Measurements from ENCODE around the gene FGL2. TPM values are rescaled to one million over a fixed set of nuclear protein-coding genes. Genes with fewer than 3 reads are reported as not detected.

Gene FGL2
- total and polyA plus RNA-seq, 2 donors (not counting 1 experiment from before 2014, with no cell fraction given) = 4.9 to 97.6 TPM

- Histone ChIP-seq H3K9me3 (ENCODE audit: control insufficient read depth, insufficient read depth, low read depth, low read length) (no peaks in the 10 kb centered on the region), H4K20me1 (ENCODE audit: control insufficient read depth, extremely low read depth, insufficient read depth, low read length) (no peaks in the 10 kb centered on the region), H3K9ac (ENCODE audit: insufficient read depth, low read length) (no peak overlapping the region), H3K27me3 (ENCODE audit: control insufficient read depth, insufficient read depth, low read length) (no peaks in the 10 kb centered on the region), H3K4me1 (ENCODE audit: control insufficient read depth, extremely low read depth, insufficient read depth, low read length) (no peaks in the 10 kb centered on the region), H3K4me2 (ENCODE audit: extremely low read depth, insufficient read depth, low read length) (no peak overlapping the region), H3K4me3 (replicated peaks in 1 of 4; ENCODE audit: control extremely low read depth in 1 of 4, insufficient read depth in 1 of 4, low read depth in 3 of 4, low read length in 4 of 4) (no peak overlapping the region), H3K27ac (ENCODE audit: insufficient read depth, low read length) (no peak overlapping the region), H3K36me3 (ENCODE audit: control insufficient read depth, insufficient read depth, low read length) (no peaks in the 10 kb centered on the region), H2AFZ (ENCODE audit: low read length) (no peak overlapping the region), H3K79me2 (ENCODE audit: control insufficient read depth, insufficient read depth, low read length) (no peaks in the 10 kb centered on the region)
- TF ChIP-seq EZH2 (IDR thresholded peaks at IDR 0.05; ENCODE audit: low read length, missing control alignments) = no peak
- no peak for TF ChIP-seq CTCF (conservative IDR thresholded peaks at IDR 0.05 in 1 of 2, IDR thresholded peaks at IDR 0.05 in 1 of 2; ENCODE audit: low read depth in 1 of 2, low read length in 2 of 2)
- DNase-seq (ENCODE audit: low read depth in 2 of 2) = no peak
Measured at GRCh38 chr7:77200542-77200941, 923 bp upstream of the FGL2 start.

GRCh38 chr7:77197141-77197540, 2.5 kb downstream of the FGL2 start:
- TF ChIP-seq CTCF (conservative IDR thresholded peaks at IDR 0.05 in 1 of 2, IDR thresholded peaks at IDR 0.05 in 1 of 2; ENCODE audit: low read depth in 1 of 2, low read length in 2 of 2) (no peak), EZH2 (IDR thresholded peaks at IDR 0.05; ENCODE audit: low read length, missing control alignments) (no peak)
- no peak for DNase-seq (ENCODE audit: low read depth in 2 of 2)
- Histone ChIP-seq H3K4me3 (replicated peaks in 1 of 4; ENCODE audit: control extremely low read depth in 1 of 4, insufficient read depth in 1 of 4, low read depth in 3 of 4, low read length in 4 of 4) (peak overlapping the region in 1 of 4 experiments; percentile 18), H3K9me3 (ENCODE audit: control insufficient read depth, insufficient read depth, low read depth, low read length) (no peaks in the 10 kb centered on the region), H3K27ac (ENCODE audit: insufficient read depth, low read length) (no peak overlapping the region), H3K79me2 (ENCODE audit: control insufficient read depth, insufficient read depth, low read length) (no peaks in the 10 kb centered on the region), H3K36me3 (ENCODE audit: control insufficient read depth, insufficient read depth, low read length) (no peaks in the 10 kb centered on the region), H2AFZ (ENCODE audit: low read length) (no peak overlapping the region), H3K4me2 (ENCODE audit: extremely low read depth, insufficient read depth, low read length) (no peak overlapping the region), H3K4me1 (ENCODE audit: control insufficient read depth, extremely low read depth, insufficient read depth, low read length) (no peaks in the 10 kb centered on the region), H4K20me1 (ENCODE audit: control insufficient read depth, extremely low read depth, insufficient read depth, low read length) (no peaks in the 10 kb centered on the region), H3K27me3 (ENCODE audit: control insufficient read depth, insufficient read depth, low read length) (no peaks in the 10 kb centered on the region), H3K9ac (ENCODE audit: insufficient read depth, low read length) (no peak overlapping the region)

GRCh38 chr7:77188731-77189437, 10.7 kb downstream of the FGL2 start:
- no peaks in the 10 kb centered on the region for H3K36me3 ChIP-seq (ENCODE audit: control insufficient read depth, insufficient read depth, low read length)
- no peak overlapping the region for H2AFZ ChIP-seq (ENCODE audit: low read length)
- H4K20me1 ChIP-seq (ENCODE audit: control insufficient read depth, extremely low read depth, insufficient read depth, low read length) = no peaks in the 10 kb centered on the region
- DNase-seq (ENCODE audit: low read depth in 2 of 2) = no peak
- H3K27me3 ChIP-seq (ENCODE audit: control insufficient read depth, insufficient read depth, low read length) = no peaks in the 10 kb centered on the region
- no peaks in the 10 kb centered on the region for H3K79me2 ChIP-seq (ENCODE audit: control insufficient read depth, insufficient read depth, low read length)
- TF ChIP-seq CTCF (conservative IDR thresholded peaks at IDR 0.05 in 1 of 2, IDR thresholded peaks at IDR 0.05 in 1 of 2; ENCODE audit: low read depth in 1 of 2, low read length in 2 of 2) (no peak), EZH2 (IDR thresholded peaks at IDR 0.05; ENCODE audit: low read length, missing control alignments) (no peak)
- H3K4me1 ChIP-seq (ENCODE audit: control insufficient read depth, extremely low read depth, insufficient read depth, low read length) = no peaks in the 10 kb centered on the region
- H3K4me3 ChIP-seq (replicated peaks in 1 of 4; ENCODE audit: control extremely low read depth in 1 of 4, insufficient read depth in 1 of 4, low read depth in 3 of 4, low read length in 4 of 4) = no peak overlapping the region
- no peak overlapping the region for H3K4me2 ChIP-seq (ENCODE audit: extremely low read depth, insufficient read depth, low read length)
- no peaks in the 10 kb centered on the region for H3K9me3 ChIP-seq (ENCODE audit: control insufficient read depth, insufficient read depth, low read depth, low read length)
- H3K27ac ChIP-seq (ENCODE audit: insufficient read depth, low read length) = no peak overlapping the region
- no peak overlapping the region for H3K9ac ChIP-seq (ENCODE audit: insufficient read depth, low read length)
